BE2C (cell line): ENCODE measurements around the gene CCDC14.

Experiments used
- DNase-seq: peaks from one replicate; pipeline ENCODE4 v3.0.0-alpha.2; 2020
- H3K27me3 ChIP-seq: fragments of 250-450 bp; sonication (Bioruptor Pico); 2 replicates; pipeline ENCODE4 v1.5.1; 2020; ENCODE audit warnings: mild to moderate bottlenecking
- H3K36me3 ChIP-seq: fragments of 250-450 bp; sonication (Bioruptor Pico); 2 replicates; pipeline ENCODE4 v1.5.1; 2020; ENCODE audit warnings: mild to moderate bottlenecking
- H3K4me1 ChIP-seq: fragments of 250-450 bp; sonication (Bioruptor Pico); 2 replicates; pipeline ENCODE4 v1.5.1; 2020
- H3K4me3 ChIP-seq: 2 replicates; pipeline ENCODE4 v1.5.1; 2011; ENCODE audit warnings: low read depth, low read length
- H3K9me3 ChIP-seq: fragments of 250-450 bp; sonication (Bioruptor Pico); 2 replicates; pipeline ENCODE4 v1.5.1; 2020
- TF ChIP-seq, protein P1 (sequence below): IDR thresholded peaks from 2 replicates; pipeline ENCODE4 v1.5.1; 2012; ENCODE audit warnings: mild to moderate bottlenecking, low read depth, low read length

CCDC14 gene

DNA sequence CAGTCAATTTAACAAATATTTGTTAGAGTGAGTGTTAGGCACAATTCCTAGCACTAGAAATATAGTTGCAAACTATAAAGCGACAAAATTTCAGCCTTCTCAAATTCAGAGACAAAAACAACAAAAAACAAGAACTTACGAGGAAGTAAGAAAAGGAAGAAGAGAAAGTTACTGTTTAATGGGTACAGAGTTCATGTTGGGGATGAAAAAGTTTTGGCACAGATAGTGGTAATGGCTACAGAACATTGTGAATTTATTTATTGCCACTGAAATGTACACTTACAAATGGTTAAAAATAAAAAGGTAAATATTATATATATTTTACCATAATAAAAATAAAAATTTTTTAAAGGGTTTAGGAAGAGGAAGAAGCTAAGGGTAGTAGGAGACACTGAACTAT, 21.3 kb downstream of the CCDC14 start:
- no peak for DNase-seq
- no peak overlapping the region for H3K4me3 ChIP-seq
- no peaks in the 10 kb centered on the region for H3K9me3 ChIP-seq
- peaks cover 18% of the 10 kb centered on the region for H3K4me1 ChIP-seq
- H3K27me3 ChIP-seq: no peaks in the 10 kb centered on the region
- TF ChIP-seq, protein P1, sequence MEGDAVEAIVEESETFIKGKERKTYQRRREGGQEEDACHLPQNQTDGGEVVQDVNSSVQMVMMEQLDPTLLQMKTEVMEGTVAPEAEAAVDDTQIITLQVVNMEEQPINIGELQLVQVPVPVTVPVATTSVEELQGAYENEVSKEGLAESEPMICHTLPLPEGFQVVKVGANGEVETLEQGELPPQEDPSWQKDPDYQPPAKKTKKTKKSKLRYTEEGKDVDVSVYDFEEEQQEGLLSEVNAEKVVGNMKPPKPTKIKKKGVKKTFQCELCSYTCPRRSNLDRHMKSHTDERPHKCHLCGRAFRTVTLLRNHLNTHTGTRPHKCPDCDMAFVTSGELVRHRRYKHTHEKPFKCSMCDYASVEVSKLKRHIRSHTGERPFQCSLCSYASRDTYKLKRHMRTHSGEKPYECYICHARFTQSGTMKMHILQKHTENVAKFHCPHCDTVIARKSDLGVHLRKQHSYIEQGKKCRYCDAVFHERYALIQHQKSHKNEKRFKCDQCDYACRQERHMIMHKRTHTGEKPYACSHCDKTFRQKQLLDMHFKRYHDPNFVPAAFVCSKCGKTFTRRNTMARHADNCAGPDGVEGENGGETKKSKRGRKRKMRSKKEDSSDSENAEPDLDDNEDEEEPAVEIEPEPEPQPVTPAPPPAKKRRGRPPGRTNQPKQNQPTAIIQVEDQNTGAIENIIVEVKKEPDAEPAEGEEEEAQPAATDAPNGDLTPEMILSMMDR: no peak
- peaks cover 43% of the 10 kb centered on the region for H3K36me3 ChIP-seq

DNA sequence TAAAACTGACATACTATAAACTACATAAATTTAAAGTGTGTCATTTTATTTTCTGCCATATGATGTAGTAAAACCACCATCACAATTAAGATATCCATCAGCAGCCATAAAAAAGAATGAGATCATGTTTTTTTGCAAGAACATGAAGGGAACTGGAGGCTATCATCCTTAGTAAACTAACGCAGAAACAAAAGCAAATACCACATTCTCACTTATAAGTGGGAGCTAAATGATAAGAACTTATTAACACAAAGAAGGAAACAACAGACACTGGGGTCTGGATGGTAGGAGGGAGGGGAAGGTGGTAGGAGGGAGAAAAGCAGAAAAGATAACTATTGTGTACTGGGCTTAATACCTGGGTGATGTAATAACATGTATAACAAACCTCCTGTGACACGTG, 24.6 kb downstream of the CCDC14 start:
- Histone ChIP-seq H3K4me3 (no peak overlapping the region), H3K9me3 (no peaks in the 10 kb centered on the region), H3K4me1 (peaks cover 18% of the 10 kb centered on the region), H3K27me3 (no peaks in the 10 kb centered on the region), H3K36me3 (peaks cover 35% of the 10 kb centered on the region)
- DNase-seq: no peak
- TF ChIP-seq, protein P1: no peak

DNA sequence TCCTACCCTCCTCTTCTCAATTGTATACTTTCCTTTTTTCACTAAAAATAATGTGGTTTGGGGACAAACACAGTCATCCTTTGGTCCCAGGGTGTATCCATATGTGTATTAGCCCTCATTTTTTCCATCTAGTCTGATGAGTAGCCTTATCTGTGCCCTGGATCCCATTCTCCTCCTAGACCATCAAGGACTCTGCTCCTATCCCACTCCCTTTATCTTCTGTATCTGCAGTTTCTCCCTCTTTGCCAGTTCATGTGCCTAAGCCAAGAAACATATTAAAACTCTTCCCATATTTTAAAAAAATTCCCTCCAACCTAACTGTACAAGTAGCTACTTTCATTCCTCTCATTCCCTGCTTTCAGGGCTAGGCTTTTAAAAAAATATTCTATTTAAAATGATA, 25.2 kb downstream of the CCDC14 start:
- Histone ChIP-seq H3K4me3 (no peak overlapping the region), H3K9me3 (no peaks in the 10 kb centered on the region), H3K4me1 (peaks cover 15% of the 10 kb centered on the region), H3K36me3 (peaks cover 34% of the 10 kb centered on the region), H3K27me3 (no peaks in the 10 kb centered on the region)
- TF ChIP-seq, protein P1: no peak
- DNase-seq: no peak

DNA sequence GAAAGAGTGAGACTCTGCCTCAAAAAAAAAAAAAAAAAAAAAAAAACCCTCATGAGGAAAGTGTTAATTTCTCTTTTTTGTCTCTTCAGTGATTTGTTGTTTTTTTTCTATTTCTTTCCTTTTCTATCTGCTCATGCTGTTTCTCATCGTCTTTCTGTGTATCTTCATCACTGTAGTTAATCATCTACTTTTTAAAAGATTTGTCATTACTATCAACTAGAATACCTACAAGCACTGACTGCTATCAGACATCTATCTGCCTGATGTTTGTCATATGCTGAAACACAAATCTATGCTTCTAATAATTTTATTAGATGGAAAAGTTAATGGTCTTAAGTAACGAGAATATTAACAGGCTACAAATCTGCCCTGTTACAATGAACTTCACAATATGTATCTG, 26.8 kb downstream of the CCDC14 start:
- Histone ChIP-seq H3K9me3 (no peaks in the 10 kb centered on the region), H3K4me3 (no peak overlapping the region), H3K27me3 (no peaks in the 10 kb centered on the region), H3K36me3 (peaks cover 41% of the 10 kb centered on the region), H3K4me1 (peaks cover 12% of the 10 kb centered on the region)
- TF ChIP-seq, protein P1: no peak
- no peak for DNase-seq

DNA sequence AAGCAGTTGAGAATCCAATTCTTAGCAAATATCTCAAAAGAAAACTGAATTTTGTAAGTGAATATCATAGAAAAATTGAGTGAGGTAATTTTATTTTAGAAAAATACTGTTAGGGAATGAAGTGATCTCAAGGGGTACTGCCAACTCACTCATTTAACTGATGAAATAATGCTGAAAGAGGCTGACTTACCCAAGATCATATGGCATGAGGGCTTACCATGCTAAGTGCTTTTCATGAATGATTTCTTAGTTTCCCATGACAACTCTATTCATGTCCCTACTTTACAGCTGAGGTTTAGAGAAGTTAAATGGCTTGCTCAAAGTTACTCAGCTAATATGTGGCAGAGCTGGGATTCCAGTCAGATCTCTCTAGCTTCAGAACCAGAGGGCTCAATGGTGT, 30.6 kb downstream of the CCDC14 start:
- no peak for DNase-seq
- H3K9me3 ChIP-seq: no peaks in the 10 kb centered on the region
- peaks cover 39% of the 10 kb centered on the region for H3K36me3 ChIP-seq
- TF ChIP-seq, protein P1: no peak
- no peaks in the 10 kb centered on the region for H3K27me3 ChIP-seq
- H3K4me3 ChIP-seq: no peak overlapping the region
- H3K4me1 ChIP-seq: peaks cover 1% of the 10 kb centered on the region; the same call in 1 of the 2 replicates

DNA sequence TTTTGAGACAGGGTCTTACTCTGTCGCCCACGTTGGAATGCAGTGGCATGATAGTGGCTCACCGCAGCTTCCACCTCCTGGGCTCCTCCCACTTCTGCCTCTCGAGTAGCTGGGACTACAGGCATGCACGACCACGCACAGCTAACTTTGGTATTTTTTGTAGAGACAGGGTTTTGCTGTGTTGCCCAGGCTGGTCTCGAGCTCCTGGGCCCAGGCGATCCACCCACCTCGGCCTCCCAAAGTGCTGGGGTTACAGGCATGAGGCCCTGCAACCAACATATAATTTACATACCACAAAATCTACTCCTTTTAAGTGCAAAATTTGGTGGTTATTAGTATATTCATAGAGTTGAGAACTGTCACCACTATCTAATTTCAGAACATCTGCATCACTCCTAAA, 31.7 kb downstream of the CCDC14 start:
- H3K4me3 ChIP-seq: no peak overlapping the region
- peaks cover 42% of the 10 kb centered on the region for H3K36me3 ChIP-seq

More for the DNA sequence above, 31.7 kb downstream of the CCDC14 start:
- Histone ChIP-seq H3K4me1 (no peaks in the 10 kb centered on the region), H3K9me3 (no peaks in the 10 kb centered on the region), H3K27me3 (no peaks in the 10 kb centered on the region)
- no peak for DNase-seq
- TF ChIP-seq, protein P1: no peak
